Ovary (tissue), 9 donors: ENCODE measurements around the gene MINDY3. TPM values are rescaled to one million over a fixed set of nuclear protein-coding genes. Genes with fewer than 3 reads are reported as not detected.

Source experiments
- DNase-seq, 5 donors: peaks; one replicate each; pipeline ENCODE4 v3.0.0-alpha.2; 2019 to 2020
- H3K27ac ChIP-seq, 2 donors: fragments of 200-600 bp; one replicate each; pipeline versions ENCODE4 v1.5.1 to v1.8.0; 2019 to 2022
- H3K27me3 ChIP-seq: fragments of 200-600 bp; one replicate; pipeline ENCODE4 v1.8.0; 2022
- H3K36me3 ChIP-seq: fragments of 200-600 bp; sonication (generic); one replicate; pipeline ENCODE4 v1.5.1; 2019
- H3K4me1 ChIP-seq: one replicate; pipeline ENCODE4 v1.8.1; 2013; ENCODE audit warnings: mild to moderate bottlenecking, moderate library complexity; ENCODE audit not compliant: insufficient read depth
- H3K4me3 ChIP-seq: fragments of 200-600 bp; sonication (generic); one replicate; pipeline ENCODE4 v1.5.1; 2017
- H3K9me3 ChIP-seq, 2 donors: fragments of 200-600 bp in 1 of 2; sonication (generic) in 1 of 2; one replicate each; pipeline versions ENCODE4 v1.5.1 to v1.8.1; 2013 to 2019; ENCODE audit warnings: mild to moderate bottlenecking in 1 of 2, moderate library complexity in 1 of 2
- EP300 ChIP-seq: sonication (generic); formaldehyde crosslinking; IDR thresholded peaks from one replicate; pipeline ENCODE4 v1.6.1; 2017; ENCODE audit warnings: antibody characterized with exemption
- POLR2A ChIP-seq: fragments of 450-650 bp; IDR thresholded peaks from one replicate; pipeline ENCODE4 v1.6.1; 2017; ENCODE audit warnings: antibody characterized with exemption, mild to moderate bottlenecking, moderate library complexity
- WGBS, 3 donors: extraction: QIAGEN DNeasy Blood & Tissue Kit in 1 of 3; methylation state at CpG; one replicate each; pipeline versions ENCODE4 v1.1.5 to v1.1.7; 2013 to 2017; 5-methylcytosine and 5-hydroxymethylcytosine counted together
- intact Hi-C, 4 donors: fragments of 100-400 bp; cut with DNase I; formaldehyde crosslinking; loops; one replicate each; pipeline versions ENCODE4 v1.11.0 to v1.15.1; 2022 to 2023
- polyA plus RNA-seq, 2 donors: library from polyadenylated mRNA; stranded (reverse); fragments of 200-250 nt in 1 of 2; fragments of 350-450 nt in 1 of 2; fragmentation: Illumina TruSeq in 1 of 2; extraction: RNeasy Lipid Tissue Mini Kit (QIAGEN cat#74804) in 1 of 2; gene quantifications; one replicate each; pipeline ENCODE4 v1.2.3, GENCODE V29; 2013 to 2014
- total RNA-seq, 7 donors: library from RNA; depleted of rRNA in 2 of 7; stranded (reverse); fragments of >200 nt in 2 of 7; fragmentation: NEBNext Ultra II Directional in 3 of 7; extraction: Animal tissue kit (Norgen Biotek cat#: 25700) in 3 of 7; gene quantifications; one replicate each; pipeline versions ENCODE4 v1.1.0 to v1.2.4, GENCODE V29; 2016 to 2023
- TF ChIP-seq, protein P1 (sequence below), 3 donors: fragments of 450-650 bp in 2 of 3; fragments of 200-600 bp in 1 of 3; IDR thresholded peaks; one replicate each; pipeline versions ENCODE4 v1.5.1 to v1.8.0; 2016 to 2022; ENCODE audit warnings: antibody characterized with exemption in 3 of 3, mild to moderate bottlenecking in 1 of 3
- donor health status: DM: no; HTN: no; CAD: no; lungs with moderate emphysema.
- donor health status: DM: no; HTN: no; CAD: no.
- donor health status: Bipolar disorder and iron deficiency.
- donor health status: DM: yes; HTN: yes; CAD: no.
- donor health status: DM: no; HTN: no; CAD: no.
- donor health status: DM: yes; HTN: yes; CAD: no.

Gene MINDY3
- total and polyA plus RNA-seq, 9 donors = 15.7 to 43.3 (median 31.6) TPM

- no peaks in the 10 kb centered on the region for H3K27me3 ChIP-seq
- H3K36me3 ChIP-seq = no peaks in the 10 kb centered on the region
- no peak overlapping the region for H3K4me3 ChIP-seq
- peaks cover 13% of the 10 kb centered on the region for H3K4me1 ChIP-seq
- peak in 3 of 5 donors; percentile 45 to 62 (median 47) for DNase-seq
- TF ChIP-seq POLR2A = no peak
- TF ChIP-seq, protein P1, sequence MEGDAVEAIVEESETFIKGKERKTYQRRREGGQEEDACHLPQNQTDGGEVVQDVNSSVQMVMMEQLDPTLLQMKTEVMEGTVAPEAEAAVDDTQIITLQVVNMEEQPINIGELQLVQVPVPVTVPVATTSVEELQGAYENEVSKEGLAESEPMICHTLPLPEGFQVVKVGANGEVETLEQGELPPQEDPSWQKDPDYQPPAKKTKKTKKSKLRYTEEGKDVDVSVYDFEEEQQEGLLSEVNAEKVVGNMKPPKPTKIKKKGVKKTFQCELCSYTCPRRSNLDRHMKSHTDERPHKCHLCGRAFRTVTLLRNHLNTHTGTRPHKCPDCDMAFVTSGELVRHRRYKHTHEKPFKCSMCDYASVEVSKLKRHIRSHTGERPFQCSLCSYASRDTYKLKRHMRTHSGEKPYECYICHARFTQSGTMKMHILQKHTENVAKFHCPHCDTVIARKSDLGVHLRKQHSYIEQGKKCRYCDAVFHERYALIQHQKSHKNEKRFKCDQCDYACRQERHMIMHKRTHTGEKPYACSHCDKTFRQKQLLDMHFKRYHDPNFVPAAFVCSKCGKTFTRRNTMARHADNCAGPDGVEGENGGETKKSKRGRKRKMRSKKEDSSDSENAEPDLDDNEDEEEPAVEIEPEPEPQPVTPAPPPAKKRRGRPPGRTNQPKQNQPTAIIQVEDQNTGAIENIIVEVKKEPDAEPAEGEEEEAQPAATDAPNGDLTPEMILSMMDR (IDR thresholded peaks at IDR 0.05) = no peak
- no peak for TF ChIP-seq EP300
- intact Hi-C loops = no loop called here
- H3K27ac ChIP-seq = peak overlapping the region; percentile 47 to 72
- no peaks in the 10 kb centered on the region for H3K9me3 ChIP-seq
- WGBS, 3 donors = 7 to 16% (median 10%) methylated on average over 10 of the region's 10 CpGs
Measured at GRCh38 chr10:15738270-15738925, 121.9 kb downstream of the MINDY3 start.

GRCh38 chr10:15737656-15738055 is 122.7 kb downstream of the MINDY3 start:
- DNase-seq = no peak
- no peak for TF ChIP-seq POLR2A
- TF ChIP-seq, protein P1 (IDR thresholded peaks at IDR 0.05) = no peak
- TF ChIP-seq EP300 = no peak
- Histone ChIP-seq H3K9me3 (no peaks in the 10 kb centered on the region), H3K4me1 (peaks cover 13% of the 10 kb centered on the region), H3K4me3 (no peak overlapping the region), H3K36me3 (no peaks in the 10 kb centered on the region), H3K27ac (peak overlapping the region in 1 of 2 donors; percentile 72), H3K27me3 (no peaks in the 10 kb centered on the region)
- WGBS, 3 donors = 14 to 28% (median 21%) methylated on average over 5 of the region's 5 CpGs
- intact Hi-C loops = no loop called here

GRCh38 chr10:15735763-15736162 is 124.5 kb downstream of the MINDY3 start:
- H3K4me1 ChIP-seq = peaks cover 13% of the 10 kb centered on the region
- no peak overlapping the region for H3K4me3 ChIP-seq
- DNase-seq = peak; percentile 20 to 58 (median 36)
- TF ChIP-seq EP300 (no peak), POLR2A (no peak)
- TF ChIP-seq, protein P1 (IDR thresholded peaks at IDR 0.05) = no peak
- H3K36me3 ChIP-seq = no peaks in the 10 kb centered on the region
- intact Hi-C loops = no loop called here
- H3K9me3 ChIP-seq = no peaks in the 10 kb centered on the region
- H3K27ac ChIP-seq = no peak overlapping the region
- 5 to 15% (median 11%) methylated on average over 4 of the region's 4 CpGs for WGBS, 3 donors
- H3K27me3 ChIP-seq = no peaks in the 10 kb centered on the region

DNA sequence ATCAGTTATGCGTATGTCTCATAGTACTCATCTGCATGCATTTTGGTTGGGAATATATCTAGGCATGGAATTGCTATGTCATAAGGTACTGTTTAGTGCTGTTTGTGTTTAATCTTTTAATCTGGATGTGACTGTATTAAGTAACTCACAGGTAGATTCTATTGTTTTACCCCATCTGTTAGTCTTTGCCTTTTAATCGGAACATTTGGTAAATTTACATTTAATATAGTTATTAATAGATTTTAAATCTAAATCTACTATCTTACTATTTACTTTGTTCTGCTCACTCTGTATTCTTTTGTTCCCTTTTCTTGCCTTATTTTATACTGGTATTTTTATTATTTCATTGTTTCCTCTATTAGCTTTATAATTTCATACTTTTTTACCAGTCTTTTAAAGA is 130.0 kb downstream of the MINDY3 start:
- no peaks in the 10 kb centered on the region for H3K27me3 ChIP-seq
- no peak overlapping the region for H3K27ac ChIP-seq
- no peaks in the 10 kb centered on the region for H3K9me3 ChIP-seq
- H3K36me3 ChIP-seq = no peaks in the 10 kb centered on the region
- intact Hi-C loops = no loop called here
- H3K4me1 ChIP-seq = peaks cover 6% of the 10 kb centered on the region
- WGBS, 3 donors = 98 to 100% (median 99%) methylated on average over 2 of the region's 2 CpGs
- H3K4me3 ChIP-seq = no peak overlapping the region
- DNase-seq = no peak
- TF ChIP-seq EP300 = no peak
- TF ChIP-seq POLR2A = no peak
- TF ChIP-seq, protein P1 (IDR thresholded peaks at IDR 0.05) = no peak
